Cortex of kidney (tissue), 1 donor: ENCODE data around the gene FIP1L1.

Source experiments
- DNase-seq: peaks from one replicate; lab custom pipeline; 2025; lab: John Stamatoyannopoulos, UW

The FIP1L1 gene

DNA sequence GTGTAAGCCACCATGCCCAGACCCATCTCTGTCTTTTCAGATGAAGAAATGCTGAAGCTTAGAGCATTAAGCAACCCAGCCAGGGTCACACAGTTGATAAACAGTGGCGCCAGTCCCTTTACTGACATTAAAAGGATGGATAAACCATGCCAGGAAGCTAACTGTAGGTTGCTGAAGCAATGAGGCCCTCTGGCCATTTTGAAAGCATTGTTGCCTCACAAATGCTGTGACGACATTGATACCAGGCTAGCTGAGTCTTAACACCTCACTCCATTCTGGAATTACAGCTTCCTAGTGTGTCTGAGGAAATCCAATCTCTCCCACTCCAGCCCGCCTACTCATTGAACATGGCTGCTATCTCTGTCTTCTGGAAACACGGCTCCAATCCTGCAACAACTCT, 124.1 kb downstream of the FIP1L1 start:
- DNase-seq = no peak

GRCh38 chr4:53502094-53502493, 124.7 kb downstream of the FIP1L1 start:
- no peak for DNase-seq

GRCh38 chr4:53505947-53506346, 128.5 kb downstream of the FIP1L1 start:
- no peak for DNase-seq

DNA sequence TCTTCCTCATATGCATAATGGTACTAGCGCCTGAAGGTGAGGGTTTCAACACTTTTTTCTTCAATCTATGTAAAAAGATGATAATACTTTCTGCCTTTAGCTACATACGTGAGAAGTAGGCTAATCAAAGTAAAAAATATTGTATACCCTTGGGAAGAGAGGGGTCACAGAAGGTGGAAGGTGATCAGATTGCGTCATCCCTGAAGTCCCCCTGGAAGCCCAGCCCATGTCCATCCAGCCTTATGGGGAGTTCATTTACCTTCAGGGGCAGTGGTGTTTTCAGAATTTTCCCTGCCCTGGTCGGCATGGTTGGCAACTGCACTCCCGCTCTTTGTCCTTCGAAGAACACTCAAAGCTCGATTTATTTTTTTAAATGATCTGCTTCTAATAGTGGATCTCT, 129.6 kb downstream of the FIP1L1 start:
- no peak for DNase-seq

DNA sequence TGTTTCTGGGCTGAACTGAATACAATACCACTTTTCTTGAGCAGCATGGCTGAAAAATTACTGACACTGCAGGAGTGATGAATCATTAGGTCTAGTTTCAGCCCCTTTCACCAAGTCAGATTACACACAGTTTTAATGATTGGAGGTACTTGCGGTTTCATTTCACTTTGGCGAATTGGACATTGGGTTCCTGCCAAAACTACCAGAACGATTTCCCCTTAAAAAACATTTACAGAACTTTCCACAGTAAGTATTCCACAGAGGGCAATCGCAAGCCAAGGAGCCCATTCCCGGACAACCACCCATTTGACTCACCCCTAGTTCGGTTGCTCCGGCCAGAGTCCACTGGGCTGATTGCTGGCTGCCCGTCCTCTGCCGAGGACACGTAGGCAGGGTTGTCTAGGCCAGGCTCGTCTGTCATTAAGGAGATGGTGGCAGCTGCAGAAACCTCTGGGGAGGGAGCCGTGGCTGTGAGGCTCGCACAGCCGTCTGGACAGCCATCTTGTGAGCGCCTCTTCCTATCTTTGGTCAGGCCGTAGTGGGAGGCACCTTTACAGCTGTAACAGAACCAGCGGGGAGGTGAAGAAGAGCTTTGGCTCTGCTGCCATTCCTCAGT, 130.3 kb downstream of the FIP1L1 start:
- no peak for DNase-seq

DNA sequence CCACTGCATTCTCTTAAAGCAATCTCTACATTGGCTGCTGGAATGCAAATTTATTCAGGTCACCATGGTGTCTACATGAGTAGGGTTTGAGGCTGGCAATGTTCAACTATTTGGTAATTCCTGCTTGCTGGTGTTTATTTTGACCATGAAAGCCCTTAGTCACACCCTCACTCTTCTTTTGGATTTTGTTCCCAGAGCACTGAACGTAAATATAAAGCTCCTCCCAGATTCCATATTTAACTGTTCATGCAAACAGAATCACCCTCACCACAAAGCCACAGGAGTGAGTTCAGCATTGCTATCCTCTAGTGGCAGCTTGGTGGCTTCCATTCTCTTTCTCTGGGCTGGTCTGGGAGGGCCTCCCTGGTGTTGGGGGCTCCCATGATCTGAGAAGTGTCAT, 131.0 kb downstream of the FIP1L1 start:
- no peak for DNase-seq

DNA sequence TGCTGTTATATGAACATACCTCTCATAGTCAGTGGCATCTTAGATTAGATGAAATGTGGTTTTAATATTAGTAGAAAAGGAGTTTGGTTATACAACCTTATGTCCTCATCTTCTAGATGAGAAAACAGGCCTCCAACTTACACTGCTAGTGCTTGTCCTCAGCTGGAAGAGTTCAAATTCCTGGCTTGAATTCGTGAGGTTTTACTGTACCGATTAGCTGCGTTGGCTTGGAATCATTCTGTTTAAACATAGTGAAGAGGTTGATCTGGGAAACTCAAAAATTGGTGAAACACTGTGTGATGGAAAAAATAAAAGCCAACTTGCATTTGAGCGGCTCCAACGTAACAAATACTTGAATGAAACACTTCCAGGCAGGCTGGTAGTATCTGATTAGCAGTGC, 132.9 kb downstream of the FIP1L1 start:
- no peak for DNase-seq
